Measurements from ENCODE around the gene SLC4A1AP. TPM values are rescaled to one million over a fixed set of nuclear protein-coding genes. Genes with fewer than 3 reads are reported as not detected.

SLC4A1AP gene
- polyA plus RNA-seq, 2 of the 4 experiments (the other 2 are of a cell fraction), result 32.6 to 33.0 TPM

DNA sequence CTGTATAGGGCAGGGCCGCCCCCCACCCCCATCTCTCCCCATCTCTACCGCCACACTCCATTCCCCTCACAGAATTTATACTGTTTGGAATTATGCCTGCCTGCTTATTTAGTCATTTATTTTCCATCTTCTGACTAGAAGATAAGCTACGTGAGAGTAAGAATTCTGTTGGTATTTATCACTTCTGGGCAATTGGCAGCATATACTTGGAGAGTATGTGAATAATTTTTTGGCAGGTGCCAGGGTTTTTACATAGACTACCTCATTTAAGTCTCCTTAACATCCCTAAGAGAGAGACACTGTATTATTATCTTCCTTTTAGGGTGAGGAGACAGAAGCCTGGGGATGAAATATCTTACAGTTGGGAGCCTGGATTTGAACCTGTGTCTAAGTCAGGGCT is 45.0 kb downstream of the SLC4A1AP start:
- Histone ChIP-seq H3K9me3 (no peaks in the 10 kb centered on the region), H3K4me1 (peaks cover 87% of the 10 kb centered on the region), H3K27ac (peak overlapping the region; percentile 91 to 99), H3K4me2 (0 out of 3 replicates have a peak overlapping the region, but pooled peaks have one; percentile 4), H3K4me3 (no peak overlapping the region)
- ATAC-seq (no peak), FAIRE-seq (no peak), DNase-seq (ENCODE audit: low read depth in 1 of 2, low spot score in 1 of 2) (no peak)
- WGBS (ENCODE audit: missing lambda C conversion rate), result 73% methylated on average over 3 of the region's 3 CpGs
- POLR2A ChIA-PET, result no interaction called here
- no peak for TF ChIP-seq ZSCAN20 (CRISPR knock-in tag; IDR thresholded peaks at IDR 0.05)
- TF ChIP-seq KDM1A (IDR thresholded peaks at IDR 0.05; ENCODE audit: low read depth), result no peak
- TF ChIP-seq HEYL (CRISPR knock-in tag; IDR thresholded peaks at IDR 0.05), result no peak
- no peak for TF ChIP-seq NR3C1 (IDR thresholded peaks at IDR 0.05)
- no peak for TF ChIP-seq EP300 (IDR thresholded peaks at IDR 0.05)
- no peak for TF ChIP-seq RNF2 (IDR thresholded peaks at IDR 0.05; ENCODE audit: borderline replicate concordance, low read depth)
- no peak for TF ChIP-seq NPAS2 (CRISPR knock-in tag; IDR thresholded peaks at IDR 0.05; ENCODE audit: borderline replicate concordance)
- CTCF ChIA-PET, result interaction anchor here (0.5 to 7.7 kb wide), 6 partner anchors 14 to 744 kb away, joined by 3 to 167 read pairs (median 8); no protein-coding TSS in a partner anchor

DNA sequence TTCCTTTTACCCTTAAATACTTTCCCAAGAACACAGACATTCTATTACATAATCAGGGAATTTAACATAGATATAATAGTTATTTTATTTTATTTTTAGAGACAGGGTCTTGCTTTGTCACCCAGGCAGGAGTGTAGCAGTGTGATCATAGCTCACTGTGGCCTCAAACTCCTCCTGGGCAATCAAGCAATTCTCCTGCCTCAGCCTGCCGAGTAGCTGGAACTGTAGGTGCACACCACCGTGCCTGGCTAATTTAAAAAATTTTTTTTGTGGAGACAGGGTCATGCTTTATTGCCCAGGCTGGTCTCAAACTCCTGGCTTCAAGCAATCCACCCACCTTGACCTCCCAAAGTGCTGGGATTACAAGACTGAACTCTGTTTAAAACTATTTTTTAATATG is 45.6 kb downstream of the SLC4A1AP start:
- POLR2A ChIA-PET, result no interaction called here
- CTCF ChIA-PET, result interaction anchor here (1.6 to 7.7 kb wide), 2 partner anchors 13 to 743 kb away, joined by 6 to 167 read pairs; no protein-coding TSS in a partner anchor
- Histone ChIP-seq H3K9me3 (no peaks in the 10 kb centered on the region), H3K4me3 (no peak overlapping the region), H3K27ac (peak overlapping the region; percentile 91 to 99), H3K4me2 (0 out of 3 replicates have a peak overlapping the region, but pooled peaks have one; percentile 52), H3K4me1 (peaks cover 86% of the 10 kb centered on the region)
- WGBS (ENCODE audit: missing lambda C conversion rate), result 61% methylated on average over 2 of the region's 2 CpGs
- TF ChIP-seq, protein P1, sequence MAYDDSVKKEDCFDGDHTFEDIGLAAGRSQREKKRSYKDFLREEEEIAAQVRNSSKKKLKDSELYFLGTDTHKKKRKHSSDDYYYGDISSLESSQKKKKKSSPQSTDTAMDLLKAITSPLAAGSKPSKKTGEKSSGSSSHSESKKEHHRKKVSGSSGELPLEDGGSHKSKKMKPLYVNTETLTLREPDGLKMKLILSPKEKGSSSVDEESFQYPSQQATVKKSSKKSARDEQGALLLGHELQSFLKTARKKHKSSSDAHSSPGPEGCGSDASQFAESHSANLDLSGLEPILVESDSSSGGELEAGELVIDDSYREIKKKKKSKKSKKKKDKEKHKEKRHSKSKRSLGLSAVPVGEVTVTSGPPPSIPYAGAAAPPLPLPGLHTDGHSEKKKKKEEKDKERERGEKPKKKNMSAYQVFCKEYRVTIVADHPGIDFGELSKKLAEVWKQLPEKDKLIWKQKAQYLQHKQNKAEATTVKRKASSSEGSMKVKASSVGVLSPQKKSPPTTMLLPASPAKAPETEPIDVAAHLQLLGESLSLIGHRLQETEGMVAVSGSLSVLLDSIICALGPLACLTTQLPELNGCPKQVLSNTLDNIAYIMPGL (CRISPR knock-in tag; IDR thresholded peaks at IDR 0.05; ENCODE audit: borderline replicate concordance), result no peak
- TF ChIP-seq, protein P2, sequence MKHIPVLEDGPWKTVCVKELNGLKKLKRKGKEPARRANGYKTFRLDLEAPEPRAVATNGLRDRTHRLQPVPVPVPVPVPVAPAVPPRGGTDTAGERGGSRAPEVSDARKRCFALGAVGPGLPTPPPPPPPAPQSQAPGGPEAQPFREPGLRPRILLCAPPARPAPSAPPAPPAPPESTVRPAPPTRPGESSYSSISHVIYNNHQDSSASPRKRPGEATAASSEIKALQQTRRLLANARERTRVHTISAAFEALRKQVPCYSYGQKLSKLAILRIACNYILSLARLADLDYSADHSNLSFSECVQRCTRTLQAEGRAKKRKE (CRISPR knock-in tag; IDR thresholded peaks at IDR 0.05; ENCODE audit: low read depth), result no peak
- no peak for TF ChIP-seq CHD2 (IDR thresholded peaks at IDR 0.05; ENCODE audit: low read length, partially characterized antibody)
- TF ChIP-seq EHMT2 (IDR thresholded peaks at IDR 0.05; ENCODE audit: low read depth), result no peak
- no peak for TF ChIP-seq FOSL2 (IDR thresholded peaks at IDR 0.05)
- no peak for TF ChIP-seq FOSL2 (CRISPR knock-in tag; IDR thresholded peaks at IDR 0.05)
- no peak for TF ChIP-seq ESRRA (IDR thresholded peaks at IDR 0.05; ENCODE audit: borderline replicate concordance, low read length)
- TF ChIP-seq RFX5 (IDR thresholded peaks at IDR 0.05), result no peak
- no peak for TF ChIP-seq RNF2 (IDR thresholded peaks at IDR 0.05; ENCODE audit: borderline replicate concordance, low read depth)
- no peak for TF ChIP-seq HDAC2 (IDR thresholded peaks at IDR 0.05)
- no peak for TF ChIP-seq FOSB (CRISPR knock-in tag; IDR thresholded peaks at IDR 0.05)
- TF ChIP-seq HOXB13 (CRISPR knock-in tag; IDR thresholded peaks at IDR 0.05; ENCODE audit: low read depth), result no peak
- TF ChIP-seq CBX2 (IDR thresholded peaks at IDR 0.05; ENCODE audit: borderline replicate concordance, low read depth), result no peak
- TF ChIP-seq JUNB (IDR thresholded peaks at IDR 0.05), result no peak
- no peak for TF ChIP-seq KDM5A (IDR thresholded peaks at IDR 0.05)
- no peak for TF ChIP-seq CHD4 (IDR thresholded peaks at IDR 0.05; ENCODE audit: borderline replicate concordance)
- no peak for TF ChIP-seq MAZ (IDR thresholded peaks at IDR 0.05; ENCODE audit: borderline replicate concordance, low read depth, low read length)
- TF ChIP-seq, protein P3, sequence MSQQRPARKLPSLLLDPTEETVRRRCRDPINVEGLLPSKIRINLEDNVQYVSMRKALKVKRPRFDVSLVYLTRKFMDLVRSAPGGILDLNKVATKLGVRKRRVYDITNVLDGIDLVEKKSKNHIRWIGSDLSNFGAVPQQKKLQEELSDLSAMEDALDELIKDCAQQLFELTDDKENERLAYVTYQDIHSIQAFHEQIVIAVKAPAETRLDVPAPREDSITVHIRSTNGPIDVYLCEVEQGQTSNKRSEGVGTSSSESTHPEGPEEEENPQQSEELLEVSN (IDR thresholded peaks at IDR 0.05; ENCODE audit: borderline replicate concordance, low read depth), result no peak
- no peak for TF ChIP-seq TFCP2L1 (CRISPR knock-in tag; IDR thresholded peaks at IDR 0.05)
- DNase-seq (ENCODE audit: low read depth in 1 of 2, low spot score in 1 of 2) (no peak), ATAC-seq (no peak), FAIRE-seq (no peak)
